GM13977 (cell line): ENCODE data around the gene SNAI3.

Experiments
- DNase-seq: peaks from one replicate; pipeline ENCODE4 v3.0.0; 2012; ENCODE audit warnings: low spot score
- in situ Hi-C: fragments of 300-500 bp; cut with MboI; formaldehyde crosslinking; loops from one replicate; pipeline ENCODE4 v1.12.0; 2022; ENCODE audit warnings: low sequenced_read_pairs, low pct_unique_long_range_greater_than_20kb, mixed read lengths, inconsistent platforms; ENCODE audit not compliant: unreplicated experiment
- TF ChIP-seq, protein P1 (sequence below): IDR thresholded peaks from 2 replicates; pipeline ENCODE4 v1.5.1; 2012; ENCODE audit warnings: mild to moderate bottlenecking, control low read depth; ENCODE audit not compliant: insufficient read depth; ENCODE audit errors: extremely low read depth, missing control alignments

SNAI3 gene

DNA sequence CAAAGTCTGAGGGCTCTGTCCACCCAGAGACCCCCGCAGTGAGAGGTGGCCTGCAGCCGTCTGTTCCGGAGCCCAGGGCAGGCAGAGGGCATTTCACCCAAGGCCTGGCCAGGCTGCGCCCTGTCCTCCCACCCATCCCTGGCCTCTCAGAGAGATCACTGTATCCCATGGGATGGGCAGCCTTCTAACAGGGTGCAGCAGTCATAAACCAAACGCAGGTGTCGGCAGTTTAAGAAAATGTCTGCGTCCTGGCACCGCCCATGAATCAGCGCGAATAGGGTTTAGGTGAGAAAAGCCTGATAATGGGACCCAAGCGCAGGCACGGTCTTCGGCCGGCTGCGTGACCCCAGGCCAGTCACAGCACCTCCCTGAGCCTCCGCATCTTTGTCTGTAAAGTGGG is 40.9 kb downstream of the SNAI3 start:
- in situ Hi-C loops, result no loop called here
- DNase-seq, result no peak
- TF ChIP-seq, protein P1, sequence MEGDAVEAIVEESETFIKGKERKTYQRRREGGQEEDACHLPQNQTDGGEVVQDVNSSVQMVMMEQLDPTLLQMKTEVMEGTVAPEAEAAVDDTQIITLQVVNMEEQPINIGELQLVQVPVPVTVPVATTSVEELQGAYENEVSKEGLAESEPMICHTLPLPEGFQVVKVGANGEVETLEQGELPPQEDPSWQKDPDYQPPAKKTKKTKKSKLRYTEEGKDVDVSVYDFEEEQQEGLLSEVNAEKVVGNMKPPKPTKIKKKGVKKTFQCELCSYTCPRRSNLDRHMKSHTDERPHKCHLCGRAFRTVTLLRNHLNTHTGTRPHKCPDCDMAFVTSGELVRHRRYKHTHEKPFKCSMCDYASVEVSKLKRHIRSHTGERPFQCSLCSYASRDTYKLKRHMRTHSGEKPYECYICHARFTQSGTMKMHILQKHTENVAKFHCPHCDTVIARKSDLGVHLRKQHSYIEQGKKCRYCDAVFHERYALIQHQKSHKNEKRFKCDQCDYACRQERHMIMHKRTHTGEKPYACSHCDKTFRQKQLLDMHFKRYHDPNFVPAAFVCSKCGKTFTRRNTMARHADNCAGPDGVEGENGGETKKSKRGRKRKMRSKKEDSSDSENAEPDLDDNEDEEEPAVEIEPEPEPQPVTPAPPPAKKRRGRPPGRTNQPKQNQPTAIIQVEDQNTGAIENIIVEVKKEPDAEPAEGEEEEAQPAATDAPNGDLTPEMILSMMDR, result no peak

DNA sequence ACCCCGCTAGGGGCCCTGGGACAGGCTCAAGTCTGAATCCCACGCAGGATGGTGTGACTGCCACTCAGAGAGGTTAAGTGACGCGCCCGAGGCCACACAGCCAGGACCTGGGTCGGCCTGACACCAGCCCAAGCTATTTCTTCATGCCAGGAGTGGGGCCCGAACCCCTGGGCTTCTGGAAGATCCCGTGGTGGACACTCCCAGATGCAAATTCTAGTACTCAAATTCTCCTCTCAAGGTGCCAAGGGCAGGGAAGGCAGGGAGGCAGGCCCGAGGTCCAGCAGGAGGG is 42.7 kb downstream of the SNAI3 start:
- in situ Hi-C loops, result no loop called here
- TF ChIP-seq, protein P1, result no peak
- no peak for DNase-seq

DNA sequence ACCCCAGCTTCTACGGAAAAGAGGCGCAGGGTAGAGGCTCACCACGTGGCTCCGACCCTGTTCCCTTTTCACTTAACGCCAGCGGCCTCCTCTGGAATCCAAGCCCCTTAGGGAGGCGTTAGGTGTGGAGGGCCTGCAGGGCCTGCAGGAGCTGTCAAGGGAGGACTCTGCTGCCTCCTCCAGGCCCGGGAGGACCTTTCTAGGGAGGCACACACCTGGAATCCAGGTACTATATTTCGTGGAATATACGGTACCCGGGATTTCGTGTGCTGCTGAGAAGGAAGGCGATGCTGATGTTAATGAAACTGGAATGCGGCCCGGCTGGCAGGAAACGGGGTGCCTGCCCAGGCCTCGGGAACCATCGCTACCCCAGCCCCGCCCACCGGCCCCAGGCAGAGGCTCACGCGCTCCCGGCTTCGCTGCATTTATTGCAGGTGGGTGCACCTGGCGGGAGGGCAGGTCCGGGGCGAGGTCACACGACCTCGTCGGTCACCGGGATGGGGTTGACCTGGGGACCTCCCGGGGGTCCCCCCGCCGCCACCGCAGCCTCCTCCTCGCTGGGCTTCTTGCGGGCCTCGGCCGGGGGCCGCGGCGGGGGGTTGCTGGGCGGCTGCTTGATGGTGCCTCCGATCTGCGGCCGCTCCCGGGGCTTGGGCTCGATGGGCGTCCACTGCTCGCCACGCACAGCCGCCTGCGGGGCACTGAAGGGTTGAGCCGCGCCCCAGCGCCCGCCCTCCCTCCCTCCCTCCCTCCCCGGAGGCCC is 43.2 kb downstream of the SNAI3 start:
- TF ChIP-seq, protein P1, result no peak
- in situ Hi-C loops, result no loop called here
- no peak for DNase-seq

DNA sequence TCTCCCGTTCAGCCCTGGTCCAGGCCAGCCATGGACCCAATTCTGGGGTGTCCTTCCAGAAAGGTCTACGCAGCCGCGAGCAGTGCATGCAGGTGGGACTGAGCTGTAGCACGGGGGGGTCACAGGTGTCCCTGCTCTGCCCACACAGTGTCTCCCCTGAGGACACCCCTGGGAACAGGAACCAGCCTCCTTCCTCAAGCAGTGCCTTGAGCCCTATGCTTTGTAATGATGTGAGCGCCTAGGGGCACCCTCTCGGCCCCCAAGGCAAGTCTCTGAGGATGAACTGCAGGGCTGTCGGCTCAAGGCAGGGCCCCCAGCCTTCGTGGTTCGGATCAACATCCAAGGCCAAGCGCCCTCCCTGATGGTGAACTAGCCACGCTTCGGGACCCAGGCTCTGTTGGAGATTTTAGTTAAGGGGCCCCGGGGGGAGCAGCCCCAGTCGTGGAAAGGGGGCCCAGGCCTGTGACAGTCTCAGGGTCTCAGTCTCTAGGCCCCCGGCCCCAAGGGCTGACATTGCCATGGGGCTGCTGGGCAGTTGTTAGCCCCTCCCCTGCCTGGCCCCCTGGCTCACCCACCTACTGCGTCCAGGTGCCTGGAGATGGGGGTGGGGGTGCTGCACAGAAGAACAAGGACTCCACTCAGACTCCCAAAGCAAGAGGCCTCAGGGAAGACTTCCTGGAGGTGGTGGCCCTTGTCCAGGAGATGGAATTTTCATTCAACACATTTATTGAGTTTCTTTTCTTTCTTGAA is 45.6 kb downstream of the SNAI3 start:
- in situ Hi-C loops, result no loop called here
- DNase-seq, result no peak
- TF ChIP-seq, protein P1, result no peak

DNA sequence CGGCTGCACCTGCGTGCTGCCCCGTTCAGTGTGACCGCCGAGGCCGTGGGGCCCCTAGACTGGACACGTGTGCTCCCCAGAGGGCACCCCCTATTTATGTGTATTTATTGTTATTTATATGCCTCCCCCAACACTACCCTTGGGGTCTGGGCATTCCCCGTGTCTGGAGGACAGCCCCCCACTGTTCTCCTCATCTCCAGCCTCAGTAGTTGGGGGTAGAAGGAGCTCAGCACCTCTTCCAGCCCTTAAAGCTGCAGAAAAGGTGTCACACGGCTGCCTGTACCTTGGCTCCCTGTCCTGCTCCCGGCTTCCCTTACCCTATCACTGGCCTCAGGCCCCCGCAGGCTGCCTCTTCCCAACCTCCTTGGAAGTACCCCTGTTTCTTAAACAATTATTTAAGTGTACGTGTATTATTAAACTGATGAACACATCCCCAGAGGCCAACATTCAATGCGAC is 46.2 kb downstream of the SNAI3 start:
- TF ChIP-seq, protein P1, result no peak
- in situ Hi-C loops, result no loop called here
- no peak for DNase-seq

DNA sequence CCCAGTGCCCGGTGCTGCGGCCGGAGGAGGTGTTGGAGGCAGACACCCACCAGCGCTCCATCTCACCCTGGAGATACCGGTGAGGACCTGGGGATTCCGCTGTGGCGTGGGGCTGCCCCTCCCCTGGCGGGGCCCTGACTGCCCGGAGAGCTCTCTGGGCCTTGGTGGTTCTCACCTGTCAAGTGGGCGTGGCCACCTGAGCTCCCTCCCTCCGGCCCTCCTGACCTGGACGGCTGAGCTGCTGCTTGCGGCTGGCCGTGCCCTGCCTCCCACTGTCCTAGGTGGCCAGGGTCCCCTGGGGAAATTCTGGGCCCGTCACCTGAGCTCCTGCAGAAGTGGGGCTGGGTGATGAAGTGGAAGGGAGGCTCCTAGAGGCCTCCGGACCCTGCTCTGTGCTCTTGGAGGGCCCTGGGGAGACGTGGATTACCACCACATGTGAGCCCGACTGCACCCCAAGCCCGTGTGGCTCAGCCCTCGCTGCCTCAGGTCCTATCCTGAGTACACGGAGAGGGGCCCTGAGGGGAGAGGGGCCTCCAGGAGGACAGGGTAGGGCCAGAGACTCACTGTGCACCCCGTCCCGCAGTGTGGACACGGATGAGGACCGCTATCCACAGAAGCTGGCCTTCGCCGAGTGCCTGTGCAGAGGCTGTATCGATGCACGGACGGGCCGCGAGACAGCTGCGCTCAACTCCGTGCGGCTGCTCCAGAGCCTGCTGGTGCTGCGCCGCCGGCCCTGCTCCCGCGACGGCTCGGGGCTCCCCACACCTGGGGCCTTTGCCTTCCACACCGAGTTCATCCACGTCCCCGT is 46.9 kb downstream of the SNAI3 start:
- TF ChIP-seq, protein P1, result no peak
- no peak for DNase-seq
- in situ Hi-C loops, result no loop called here
